H1 (cell line): ENCODE results near the gene POU6F2.

Experiments
- EZH2 ChIP-seq: fragments of 200-600 bp; sonication (generic); IDR thresholded peaks from 2 replicates; pipeline ENCODE4 v1.7.1; 2012; ENCODE audit warnings: low read depth, mild to moderate bottlenecking, moderate library complexity, low read length, inconsistent platforms; ENCODE audit not compliant: severe bottlenecking
- HDAC2 ChIP-seq, 2 experiments: fragments of 300-600 bp in 1 of 2; sonication (generic) in 1 of 2; IDR thresholded peaks; 2 replicates each; pipeline ENCODE4 v1.6.1; 2011 to 2012; ENCODE audit warnings: low read depth in 2 of 2, low read length in 2 of 2, mild to moderate bottlenecking in 2 of 2, moderate library complexity in 2 of 2, borderline replicate concordance in 1 of 2, inconsistent platforms in 1 of 2
- JUND ChIP-seq: IDR thresholded peaks from 2 replicates; pipeline ENCODE4 v1.6.1; 2011; ENCODE audit warnings: mild to moderate bottlenecking, improper control_type of control experiment, low read length
- KDM1A ChIP-seq: fragments of 200-600, 300-600 bp; sonication (generic); IDR thresholded peaks from 2 replicates; pipeline ENCODE4 v1.7.1; 2016; ENCODE audit warnings: mild to moderate bottlenecking, low read length, borderline replicate concordance
- TEAD4 ChIP-seq: IDR thresholded peaks from 2 replicates; pipeline ENCODE4 v1.6.1; 2012; ENCODE audit warnings: low read depth, low read length, inconsistent platforms, mixed read lengths

DNA sequence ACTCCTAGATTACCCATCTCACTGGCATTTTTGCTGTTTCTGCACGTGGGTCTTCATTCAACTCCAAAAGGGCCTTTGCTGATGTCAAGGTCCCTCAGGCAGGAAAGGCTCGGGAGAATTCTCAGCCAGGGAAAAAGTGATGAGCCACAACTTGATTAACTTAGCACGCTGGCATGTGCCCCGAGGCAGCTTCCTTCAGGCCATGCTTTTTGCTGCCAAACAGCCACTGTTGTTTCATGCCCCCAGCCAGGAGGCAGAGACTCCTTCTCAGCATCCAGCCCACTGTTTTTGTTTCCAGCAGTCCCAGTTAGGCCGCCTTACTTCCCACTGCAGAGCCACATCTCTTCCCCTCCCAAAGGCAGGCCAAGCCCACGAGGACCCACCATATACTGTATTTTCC is 322.0 kb downstream of the POU6F2 start:
- TF ChIP-seq TEAD4 (no peak), JUND (no peak), KDM1A (no peak), HDAC2 (IDR thresholded peaks at IDR 0.05; ENCODE audit: borderline replicate concordance in 1 of 2, low read depth in 2 of 2, low read length in 2 of 2) (no peak), EZH2 (no peak)
